Gastrocnemius medialis (tissue), 4 donors: Measurements from ENCODE around the gene ZNF880. TPM values are rescaled to one million over a fixed set of nuclear protein-coding genes. Genes with fewer than 3 reads are reported as not detected.

Experiments used
- ATAC-seq, 2 donors: fragments of 150-250 bp; one replicate each; pipeline ENCODE4 v1.9.1; 2016
- DNase-seq, 2 donors: peaks; one replicate each; pipeline ENCODE4 v3.0.0-alpha.2; 2019
- H3K27ac ChIP-seq, 4 donors: fragments of 200-600 bp; sonication (generic); 1 replicate in 1 of 4; 2 replicates in 3 of 4; pipeline ENCODE4 v1.5.1; 2016 to 2018; ENCODE audit warnings: mild to moderate bottlenecking in 2 of 4, moderate library complexity in 1 of 4
- H3K27me3 ChIP-seq, 3 donors: fragments of 200-600 bp; sonication (generic) in 2 of 3; 1 replicate in 1 of 3; 2 replicates in 2 of 3; pipeline versions ENCODE4 v1.5.1 to v1.6.0; 2016 to 2019; ENCODE audit warnings: mild to moderate bottlenecking in 1 of 3, moderate library complexity in 1 of 3
- H3K36me3 ChIP-seq, 2 donors: fragments of 200-600 bp; sonication (generic) in 1 of 2; one replicate each; pipeline ENCODE4 v1.5.1; 2017 to 2018
- H3K4me1 ChIP-seq, 2 donors: fragments of 200-600 bp; sonication (generic) in 1 of 2; one replicate each; pipeline ENCODE4 v1.5.1; 2016 to 2017; ENCODE audit warnings: mild to moderate bottlenecking in 2 of 2
- H3K4me3 ChIP-seq, 4 donors: fragments of 200-600 bp; sonication (generic) in 3 of 4; 1 replicate in 1 of 4; 2 replicates in 3 of 4; pipeline ENCODE4 v1.5.1; 2016 to 2019; ENCODE audit warnings: mild to moderate bottlenecking in 2 of 4
- H3K9me3 ChIP-seq, 3 donors: fragments of 200-600 bp; sonication (generic) in 2 of 3; 1 replicate in 1 of 3; 2 replicates in 2 of 3; pipeline ENCODE4 v1.5.1; 2016 to 2019
- in situ Hi-C, 4 donors: fragments of 200-750 bp; cut with MboI; loops; one replicate each; pipeline versions ENCODE4 v1.15.0 to v1.8.0; 2017; ENCODE audit warnings: low sequenced_read_pairs in 4 of 4
- intact Hi-C: fragments of 100-400 bp; cut with DNase I; formaldehyde crosslinking; loops from one replicate; pipeline ENCODE4 v1.15.1; 2023; ENCODE audit warnings: low total_unique reads
- total RNA-seq, 4 donors: library from RNA; depleted of rRNA; stranded (reverse); fragments of >200 nt; gene quantifications; one replicate each; pipeline versions ENCODE4 v1.1.0 to v1.2.3, GENCODE V29; 2016
- TF ChIP-seq, protein P1 (sequence below), 5 experiments: fragments of 450-650 bp in 3 of 5; fragments of 200-600 bp in 2 of 5; sonication (generic) in 2 of 5; IDR thresholded peaks in 4 of 5; conservative IDR thresholded peaks in 1 of 5; 1 replicate in 4 of 5; 2 replicates in 1 of 5; pipeline ENCODE4 v1.5.1; 2016 to 2019; ENCODE audit warnings: antibody characterized with exemption in 5 of 5, mild to moderate bottlenecking in 3 of 5, moderate library complexity in 3 of 5

The ZNF880 gene
- total RNA-seq, 4 donors from 2014 or later = 6.1 to 12.7 (median 7.9) TPM

- H3K36me3 ChIP-seq = peaks cover 0 to 29% of the 10 kb centered on the region in 2 donors
- no peak for ATAC-seq
Measured at GRCh38 chr19:52428937-52429336, 59.2 kb downstream of the ZNF880 start, which contains the start of gene ZNF534. ZNF534 (plus strand) TSS chr19:52429148; CDS start chr19:52431475, 2,327 bp downstream.

More at GRCh38 chr19:52428937-52429336, 59.2 kb downstream of the ZNF880 start, which contains the start of gene ZNF534:
- Histone ChIP-seq H3K9me3 (peaks cover 0 to 8% (median 0%) of the 10 kb centered on the region in 3 donors), H3K27me3 (no peaks in the 10 kb centered on the region), H3K4me1 (no peaks in the 10 kb centered on the region), H3K27ac (no peak within 1 kb of the TSS), H3K4me3 (no peak within 1 kb of the TSS)
- DNase-seq = no peak
- intact Hi-C loops = no loop called here
- in situ Hi-C loops = no loop called here
- TF ChIP-seq, protein P1, sequence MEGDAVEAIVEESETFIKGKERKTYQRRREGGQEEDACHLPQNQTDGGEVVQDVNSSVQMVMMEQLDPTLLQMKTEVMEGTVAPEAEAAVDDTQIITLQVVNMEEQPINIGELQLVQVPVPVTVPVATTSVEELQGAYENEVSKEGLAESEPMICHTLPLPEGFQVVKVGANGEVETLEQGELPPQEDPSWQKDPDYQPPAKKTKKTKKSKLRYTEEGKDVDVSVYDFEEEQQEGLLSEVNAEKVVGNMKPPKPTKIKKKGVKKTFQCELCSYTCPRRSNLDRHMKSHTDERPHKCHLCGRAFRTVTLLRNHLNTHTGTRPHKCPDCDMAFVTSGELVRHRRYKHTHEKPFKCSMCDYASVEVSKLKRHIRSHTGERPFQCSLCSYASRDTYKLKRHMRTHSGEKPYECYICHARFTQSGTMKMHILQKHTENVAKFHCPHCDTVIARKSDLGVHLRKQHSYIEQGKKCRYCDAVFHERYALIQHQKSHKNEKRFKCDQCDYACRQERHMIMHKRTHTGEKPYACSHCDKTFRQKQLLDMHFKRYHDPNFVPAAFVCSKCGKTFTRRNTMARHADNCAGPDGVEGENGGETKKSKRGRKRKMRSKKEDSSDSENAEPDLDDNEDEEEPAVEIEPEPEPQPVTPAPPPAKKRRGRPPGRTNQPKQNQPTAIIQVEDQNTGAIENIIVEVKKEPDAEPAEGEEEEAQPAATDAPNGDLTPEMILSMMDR (IDR thresholded peaks at IDR 0.05 in 4 of 5, conservative IDR thresholded peaks at IDR 0.05 in 1 of 5) = no peak

Other genes starting within 250 kb of the ZNF880 start
- 1 to 10 TPM; 1.1 to 5.3 (median 2.4) TPM for gene ZNF616, start 230.0 kb upstream of the ZNF880 start, total RNA-seq
- 1 to 10 TPM; 1.2 to 4.9 (median 2.3) TPM for gene ZNF836, start 198.3 kb upstream of the ZNF880 start, total RNA-seq
- gene PPP2R1A, start 179.9 kb upstream of the ZNF880 start, total RNA-seq = 100 to 1,000 TPM; 263 to 302 (median 290) TPM
- gene ZNF766, start 100.3 kb upstream of the ZNF880 start, total RNA-seq = 10 to 100 TPM in 1 of 4 donors, 1 to 10 TPM in 3; 6.6 to 11.6 (median 7.7) TPM
- 1 to 10 TPM; 3.8 to 7.4 (median 6.0) TPM for gene ZNF480, start 72.8 kb upstream of the ZNF880 start, total RNA-seq
- gene ZNF610, start 33.7 kb upstream of the ZNF880 start, total RNA-seq = under 1 TPM in 2 of 4 donors, not detected in 2; 0.61 to 0.71 TPM
- gene ZNF528, start 27.9 kb downstream of the ZNF880 start, total RNA-seq = 10 to 100 TPM in 1 of 4 donors, 1 to 10 TPM in 3; 2.9 to 11.2 (median 5.5) TPM
- gene ZNF534, start 59.2 kb downstream of the ZNF880 start, total RNA-seq = under 1 TPM in 2 of 4 donors, not detected in 2; 0.12 to 0.18 TPM
- under 1 TPM in 3 of 4 donors, not detected in 1; 0.20 to 0.63 (median 0.33) TPM for gene ZNF578, start 83.6 kb downstream of the ZNF880 start, total RNA-seq
- 10 to 100 TPM in 1 of 4 donors, 1 to 10 TPM in 3; 3.4 to 12.9 (median 7.9) TPM for gene ZNF808, start 157.7 kb downstream of the ZNF880 start, total RNA-seq
- 1 to 10 TPM; 4.0 to 6.2 (median 4.8) TPM for gene ZNF701, start 200.4 kb downstream of the ZNF880 start, total RNA-seq